Amygdala (tissue), 56 donors: ENCODE data around the gene ANKRD63.

Experiments
- DNase-seq, 56 donors: peaks; one replicate each; lab custom pipeline; 2025; lab: John Stamatoyannopoulos, UW

ANKRD63 gene

DNA sequence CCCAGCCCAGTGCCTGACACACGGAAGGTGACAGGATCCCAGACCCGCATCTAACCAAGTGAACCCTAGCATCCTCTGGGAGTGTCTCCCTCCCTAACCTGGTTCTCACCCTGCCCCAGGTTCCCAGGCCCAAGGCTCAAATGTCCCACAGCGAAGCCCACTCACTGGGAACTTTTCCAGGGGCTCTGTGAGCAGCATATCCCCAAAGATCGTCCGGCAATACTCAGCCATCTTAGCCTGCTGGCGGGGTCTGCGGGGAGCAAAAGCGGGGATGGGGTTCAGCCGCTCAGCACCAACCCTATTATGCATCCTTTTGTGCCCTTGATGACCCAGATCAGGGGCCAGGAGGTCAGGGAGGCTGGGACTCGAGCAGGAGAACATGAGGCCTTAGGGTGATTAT, 14.5 kb upstream of the ANKRD63 start:
- no peak for DNase-seq

DNA sequence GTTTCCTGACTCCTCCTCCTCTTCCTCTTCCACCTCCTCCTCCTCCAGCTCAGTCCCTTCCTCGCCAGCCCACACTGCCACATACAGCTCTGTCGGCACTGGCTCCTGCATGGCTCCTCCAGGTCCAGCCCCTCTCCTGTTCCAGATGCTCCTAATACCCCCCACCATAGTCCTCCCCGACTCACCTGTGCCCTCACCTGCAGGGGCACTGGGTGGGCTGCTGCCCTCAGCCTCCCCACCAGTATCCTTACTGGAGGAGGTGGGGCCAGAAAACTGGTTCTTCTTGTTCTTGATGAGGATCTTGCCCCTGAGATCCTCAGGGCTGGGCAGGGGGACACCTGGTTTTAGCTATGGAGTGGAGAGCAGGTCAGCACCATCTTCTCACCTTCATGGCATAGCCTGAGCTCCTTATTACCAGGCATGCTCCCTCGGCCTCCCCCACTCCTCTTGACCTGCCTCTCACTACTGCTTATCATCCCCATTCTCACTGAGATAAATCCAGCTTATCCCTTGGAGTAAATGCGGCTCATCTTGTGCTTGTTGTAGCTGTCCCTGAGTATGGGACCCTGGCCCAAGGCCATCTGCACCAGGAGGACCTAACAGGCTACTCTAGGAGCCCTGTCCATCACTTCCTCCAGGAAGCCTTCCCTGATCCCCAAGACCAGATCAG, 13.8 kb upstream of the ANKRD63 start:
- DNase-seq = no peak

DNA sequence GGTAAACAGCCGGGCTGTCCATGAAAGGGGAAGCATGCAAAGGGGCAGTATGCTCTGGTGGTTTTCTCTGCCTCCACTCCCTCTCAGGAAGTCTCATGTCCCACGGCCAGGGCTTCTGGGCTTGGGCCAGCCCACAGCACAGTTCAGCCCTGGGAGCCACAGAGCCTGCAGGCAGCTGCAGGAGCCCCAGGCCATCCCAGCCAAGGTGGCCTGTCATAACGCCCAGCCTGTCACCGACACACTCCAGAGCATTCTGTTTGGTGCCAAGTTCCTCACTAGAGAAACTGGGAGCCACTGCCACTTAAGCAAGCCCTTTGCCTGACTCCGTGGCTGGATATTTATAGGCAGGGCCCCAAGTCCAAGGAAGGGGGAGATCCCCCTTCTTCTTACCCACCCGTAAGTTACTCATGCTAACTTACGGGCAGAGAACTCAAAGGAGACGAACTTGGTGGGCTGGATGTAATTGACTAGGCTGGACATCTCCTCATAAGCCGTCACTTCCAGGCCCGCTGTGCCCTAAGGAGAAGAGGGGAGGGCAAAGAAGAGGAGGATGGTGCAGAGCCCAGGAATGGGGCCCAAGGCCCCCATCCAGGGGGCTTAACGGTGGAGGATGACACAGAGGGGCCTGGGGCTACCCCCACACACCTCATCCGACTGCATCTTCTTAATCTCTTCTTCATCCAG, 13.2 kb upstream of the ANKRD63 start:
- no peak for DNase-seq

DNA sequence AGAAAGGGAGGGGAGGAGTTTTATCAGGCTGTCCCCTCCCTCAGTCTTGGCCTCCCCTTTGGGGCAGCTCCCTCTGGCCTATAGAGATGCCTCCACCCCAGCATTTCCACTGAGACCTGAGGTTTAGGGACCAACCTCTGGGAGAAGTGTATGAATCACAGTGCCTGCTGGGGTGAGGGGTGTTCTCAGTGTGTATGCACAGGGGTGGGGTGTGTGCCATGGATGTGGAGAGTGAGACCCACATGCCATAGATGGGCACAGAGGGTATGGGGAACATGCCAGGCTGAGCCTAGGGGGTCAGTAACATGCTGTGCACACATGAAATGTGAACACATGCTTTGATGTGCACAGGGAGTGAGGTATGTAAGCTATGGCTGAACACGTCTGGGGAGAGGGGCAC, 12.4 kb upstream of the ANKRD63 start:
- no peak for DNase-seq

DNA sequence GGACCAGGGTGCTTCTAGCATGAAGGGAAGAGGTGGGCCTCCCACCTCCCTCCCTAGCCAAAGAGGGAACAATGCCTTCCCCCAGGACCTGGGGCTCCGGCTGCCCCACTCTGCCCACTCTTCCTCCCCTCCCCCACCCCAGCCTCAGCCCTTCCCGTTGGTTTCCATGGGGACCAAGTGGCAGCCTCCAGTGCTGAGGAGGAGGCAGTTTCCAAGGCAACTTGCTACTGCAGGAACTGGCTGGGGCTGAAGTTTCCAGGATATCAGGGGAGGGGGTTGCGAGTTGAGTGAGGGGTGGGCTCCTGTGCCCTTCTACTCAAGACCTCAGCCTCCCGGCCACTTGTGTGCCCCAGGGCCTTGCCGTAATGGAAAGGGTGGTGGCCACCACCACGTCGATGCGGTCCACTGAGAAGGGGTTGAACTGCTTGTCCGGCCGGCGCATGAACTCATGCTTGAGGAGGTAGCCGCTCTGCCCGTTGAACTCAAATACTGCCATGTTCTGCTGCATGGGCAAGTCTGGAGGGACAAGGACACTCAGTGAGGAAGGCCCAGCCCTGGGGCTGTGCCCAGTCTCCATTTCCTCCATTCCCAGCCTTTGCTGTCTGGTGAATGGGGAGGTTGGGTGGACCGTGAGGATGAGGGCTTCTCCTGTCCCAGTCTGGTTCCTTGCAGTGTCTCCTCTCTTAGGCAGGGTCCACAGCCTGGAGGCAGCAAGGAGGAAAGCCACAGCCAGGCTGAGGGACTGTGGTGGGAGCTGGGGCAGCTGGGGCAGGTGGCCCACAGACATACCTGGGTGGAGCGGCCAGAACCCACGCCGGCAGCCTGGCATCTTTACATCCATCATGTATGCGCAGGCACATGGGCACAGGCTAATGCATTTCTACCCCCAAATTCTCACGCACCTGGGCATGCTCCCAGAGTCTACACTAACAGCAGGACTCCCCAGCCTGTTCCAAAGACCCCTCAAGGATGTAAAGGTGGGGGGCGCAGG, 11.3 kb upstream of the ANKRD63 start:
- DNase-seq = peak in 25 of 56 donors; percentile 15 to 71 (median 37)

DNA sequence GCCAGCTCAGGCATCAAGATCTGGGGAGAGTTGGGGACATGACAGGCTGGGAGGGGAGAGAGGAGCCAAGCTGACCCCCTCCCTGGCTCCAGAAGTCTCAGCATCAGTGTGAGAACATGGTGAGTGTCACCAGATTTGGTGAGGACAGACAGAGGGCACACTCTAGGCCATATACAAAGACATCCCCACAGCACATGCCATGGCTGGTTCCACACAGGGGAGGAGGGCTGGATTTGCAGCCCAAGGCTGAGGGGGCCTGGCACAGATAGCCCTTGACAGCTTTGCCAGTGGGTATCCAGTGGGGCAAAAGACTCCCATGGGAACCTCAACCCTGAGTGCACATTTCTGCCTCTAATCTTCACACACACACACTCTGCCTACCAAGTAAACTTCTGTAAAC, 10.1 kb upstream of the ANKRD63 start:
- no peak for DNase-seq

DNA sequence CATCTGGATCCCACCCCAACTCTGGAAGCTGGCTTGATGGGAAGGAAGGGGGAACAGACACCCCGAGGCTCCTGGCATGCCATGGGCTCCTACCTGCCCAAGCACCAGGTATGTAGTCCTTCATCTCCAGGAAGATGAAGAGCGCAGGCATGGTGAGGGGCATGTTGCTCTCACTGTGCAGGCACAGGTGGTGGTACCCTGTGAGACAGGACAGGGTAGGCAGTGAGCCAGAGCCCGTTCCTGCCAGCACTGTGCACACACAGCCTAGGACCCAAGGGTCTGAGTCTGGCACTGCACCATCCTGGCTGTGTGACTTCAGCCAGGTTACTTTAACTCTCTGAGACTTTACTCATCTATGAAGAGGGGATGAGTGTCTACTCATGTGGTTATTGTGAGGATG, 9.4 kb upstream of the ANKRD63 start:
- DNase-seq = no peak

DNA sequence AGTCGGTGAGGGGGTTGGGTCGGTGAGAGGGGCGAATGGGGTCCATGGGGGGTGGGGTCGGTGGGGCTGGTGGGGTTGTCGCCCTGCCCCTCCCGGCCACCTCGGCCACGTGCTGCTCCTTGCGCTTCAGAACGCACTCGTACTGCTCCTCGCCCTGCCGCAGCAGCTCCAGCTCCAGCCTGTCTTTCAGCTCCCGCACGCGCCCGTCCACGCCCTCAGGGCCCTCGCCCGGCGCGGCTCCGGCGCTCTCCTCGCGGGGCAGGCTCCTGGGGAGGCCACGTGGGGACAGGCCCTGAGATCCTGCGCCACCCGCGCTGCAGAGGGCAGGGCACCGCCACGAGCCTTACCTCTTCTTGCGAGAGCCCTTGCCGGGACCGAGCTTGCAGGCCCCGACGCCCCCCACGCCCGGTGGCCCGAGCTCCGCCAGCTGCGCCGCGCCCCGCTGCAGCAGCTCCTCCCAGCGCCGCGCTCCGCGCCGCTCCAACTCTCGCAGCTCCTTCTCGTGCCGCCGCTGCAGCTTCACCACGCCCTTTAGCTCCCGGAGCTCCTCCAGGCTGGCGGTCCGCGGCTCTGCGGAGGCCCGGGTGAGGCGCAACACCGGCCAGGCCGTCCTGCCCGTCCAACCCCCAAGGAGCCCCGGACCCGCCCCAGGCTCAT, 8.2 kb upstream of the ANKRD63 start:
- peak in 6 of 56 donors; percentile 21 to 58 (median 28) for DNase-seq

DNA sequence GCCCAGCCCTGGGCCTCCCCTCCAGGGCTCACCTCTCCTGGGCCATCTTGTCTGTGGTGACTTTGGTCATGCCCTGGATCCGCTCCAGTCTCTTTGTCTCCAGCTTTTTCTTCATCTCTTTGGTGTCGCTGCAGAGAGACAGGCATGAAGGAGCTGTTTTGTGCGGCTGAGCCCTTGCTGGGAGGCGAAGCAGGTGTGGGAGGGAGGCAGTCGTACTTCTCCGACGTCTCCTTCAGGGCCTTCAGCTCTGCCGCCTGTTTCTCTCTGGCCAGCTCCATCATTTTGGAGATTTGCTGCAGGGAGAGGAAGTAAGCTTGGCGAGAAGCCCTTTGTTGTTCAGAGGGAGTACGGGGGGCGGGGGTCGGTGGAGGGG, 7.7 kb upstream of the ANKRD63 start:
- DNase-seq = peak in 1 of 56 donors; percentile 20

DNA sequence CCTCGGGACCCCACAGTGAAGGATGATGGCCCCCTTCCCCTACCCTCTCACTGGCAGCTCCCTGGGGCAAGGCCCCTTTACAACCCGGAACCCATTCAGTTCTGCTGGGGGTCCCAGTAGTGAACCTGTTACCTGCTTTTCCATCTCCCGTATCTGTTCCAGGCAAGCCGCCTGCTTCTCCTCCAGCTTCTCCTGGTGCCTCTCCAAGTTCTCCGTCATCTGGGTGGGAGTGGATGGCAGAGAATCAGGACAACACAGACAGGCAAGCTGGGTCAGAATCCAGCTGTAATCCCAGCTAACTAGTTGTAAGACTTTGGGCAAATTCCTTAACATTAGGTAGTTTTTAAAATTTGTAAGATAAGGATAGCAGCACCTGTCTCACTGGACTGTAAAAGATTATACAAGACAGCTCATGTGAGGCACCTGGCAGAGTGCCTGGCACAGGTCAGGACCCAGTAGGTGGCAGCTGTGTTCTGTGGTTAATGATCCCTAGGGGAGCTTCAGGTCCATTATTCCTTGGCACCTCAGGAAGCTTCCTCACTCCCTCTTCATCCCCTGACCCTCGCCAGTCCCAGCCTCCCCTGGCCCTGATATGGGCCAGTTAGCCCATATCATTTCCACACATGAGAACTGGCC, 6.4 kb upstream of the ANKRD63 start:
- no peak for DNase-seq

DNA sequence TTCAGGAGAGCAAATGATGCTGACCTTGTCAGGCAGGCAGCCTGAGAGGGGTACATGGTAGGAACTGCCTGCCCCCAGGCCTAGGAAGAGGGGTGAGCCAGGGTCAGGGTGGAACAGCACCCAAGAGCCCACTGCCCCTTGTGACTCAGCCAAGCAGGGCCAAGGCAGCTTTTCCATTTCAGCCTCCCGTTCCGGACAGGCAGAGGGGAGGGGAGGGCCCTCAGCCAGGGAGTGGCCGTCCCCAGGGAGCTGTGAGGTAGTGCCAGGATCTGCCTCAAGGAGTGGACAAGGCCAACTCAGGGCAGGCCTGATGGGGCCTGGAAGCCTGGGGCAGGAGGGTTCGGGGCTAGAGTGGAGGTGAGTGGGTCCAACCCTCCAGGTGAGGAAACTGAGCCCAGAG, 5.1 kb upstream of the ANKRD63 start:
- DNase-seq = no peak

DNA sequence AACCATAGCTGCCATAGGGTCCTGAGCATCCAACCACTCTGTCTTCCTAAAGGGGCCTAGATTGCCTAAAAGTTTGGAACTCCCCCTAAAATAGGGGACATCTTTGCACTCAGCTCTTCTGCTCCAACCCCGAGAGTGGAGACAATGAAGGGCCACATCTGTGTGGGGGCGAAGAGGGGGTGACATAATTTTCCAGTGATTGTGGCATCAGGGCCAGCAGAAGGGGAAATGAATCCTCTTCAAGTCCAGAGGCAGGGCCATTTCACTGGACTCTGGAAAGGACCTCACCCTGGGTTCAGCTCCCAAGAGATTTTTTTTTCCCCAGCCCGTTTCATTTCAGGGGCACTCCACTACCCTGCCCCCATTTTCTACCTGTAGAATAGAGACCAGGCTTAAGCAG, 4.6 kb upstream of the ANKRD63 start:
- no peak for DNase-seq

DNA sequence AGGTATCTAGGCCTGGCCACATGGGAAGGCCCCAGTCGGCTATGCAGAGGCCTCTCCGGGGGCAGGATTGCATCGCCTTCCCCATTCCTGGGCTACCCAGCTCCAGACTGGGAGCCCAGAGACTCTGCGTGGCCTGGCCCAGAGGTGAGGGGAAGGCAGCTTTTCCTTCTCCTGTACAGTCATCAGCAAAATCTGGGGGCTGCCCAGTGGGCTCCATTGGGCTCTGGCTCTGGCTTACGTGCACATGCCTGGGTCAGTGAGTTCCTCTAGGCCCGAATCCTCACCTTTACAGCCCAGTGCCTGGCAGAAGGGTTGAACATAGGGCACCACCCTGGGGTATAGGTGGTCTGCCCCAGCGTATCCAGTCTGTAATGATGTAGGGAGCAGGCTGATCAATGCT, 3.9 kb upstream of the ANKRD63 start:
- no peak for DNase-seq

DNA sequence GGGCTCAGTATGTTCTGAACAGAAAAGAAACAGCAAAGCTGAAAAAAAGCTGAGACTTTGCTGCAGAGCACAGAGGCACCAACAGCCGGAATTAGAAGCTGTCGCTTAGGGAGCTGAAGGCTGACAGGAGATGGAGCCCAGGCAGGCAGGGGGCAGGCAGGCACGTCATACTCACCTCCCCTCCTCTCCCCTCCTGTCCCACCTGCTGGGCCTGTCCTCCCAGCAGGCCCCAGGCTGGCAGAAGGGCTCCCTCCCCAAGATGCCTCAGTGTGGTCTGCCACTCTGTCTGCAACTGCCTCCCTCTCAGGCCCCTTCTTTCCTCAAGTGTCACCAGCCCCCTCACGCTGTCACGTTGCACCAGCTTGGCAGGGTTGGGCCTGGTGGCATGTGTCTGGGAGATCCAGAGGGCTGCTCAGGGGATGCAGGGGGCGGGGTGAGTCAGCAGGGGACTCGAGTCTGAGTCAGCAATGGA, 3.2 kb upstream of the ANKRD63 start:
- peak in 2 of 56 donors; percentile 26 to 38 for DNase-seq

DNA sequence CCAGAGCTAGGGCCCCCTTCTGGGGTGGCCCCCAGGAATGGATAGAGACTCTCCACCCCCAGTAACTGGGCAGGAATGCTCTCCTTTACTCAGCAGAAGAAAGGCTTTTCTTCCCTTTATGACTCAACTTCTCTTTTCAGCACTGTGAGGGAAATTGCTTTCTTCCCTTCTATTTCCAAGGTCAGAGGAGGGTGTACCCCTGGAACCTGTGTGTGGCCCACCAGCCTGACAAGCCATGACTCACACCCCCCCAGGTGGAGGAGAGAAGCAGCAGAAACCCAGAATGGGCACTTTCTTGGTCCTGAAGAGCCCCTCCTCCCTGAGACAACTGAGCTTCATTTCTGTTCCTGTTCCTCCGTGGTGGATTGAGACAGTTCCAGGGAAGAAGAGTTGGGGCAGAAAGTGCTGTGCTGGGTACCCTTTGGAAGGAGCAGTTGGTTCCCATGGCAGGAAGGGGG, 2.7 kb upstream of the ANKRD63 start:
- no peak for DNase-seq

DNA sequence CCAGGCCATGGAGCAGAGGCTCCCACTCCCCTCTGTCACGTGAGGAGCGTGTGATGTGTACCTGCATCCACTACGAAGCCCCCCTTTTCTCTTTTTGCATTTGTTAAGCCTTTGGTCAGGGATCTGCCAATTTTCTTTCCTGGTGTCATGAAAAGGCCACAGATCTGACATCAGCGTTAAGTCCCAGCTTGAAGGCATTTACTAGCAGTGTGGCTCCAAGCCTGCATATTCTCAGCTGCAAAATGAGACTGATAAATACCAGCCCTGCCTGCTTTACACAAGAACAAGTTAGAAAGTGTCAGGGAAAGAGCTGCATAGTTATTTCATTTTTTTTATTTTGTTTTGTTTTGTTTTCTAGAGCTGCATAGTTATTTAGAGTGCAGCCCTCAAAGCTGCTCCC, 2.3 kb upstream of the ANKRD63 start:
- DNase-seq = no peak

DNA sequence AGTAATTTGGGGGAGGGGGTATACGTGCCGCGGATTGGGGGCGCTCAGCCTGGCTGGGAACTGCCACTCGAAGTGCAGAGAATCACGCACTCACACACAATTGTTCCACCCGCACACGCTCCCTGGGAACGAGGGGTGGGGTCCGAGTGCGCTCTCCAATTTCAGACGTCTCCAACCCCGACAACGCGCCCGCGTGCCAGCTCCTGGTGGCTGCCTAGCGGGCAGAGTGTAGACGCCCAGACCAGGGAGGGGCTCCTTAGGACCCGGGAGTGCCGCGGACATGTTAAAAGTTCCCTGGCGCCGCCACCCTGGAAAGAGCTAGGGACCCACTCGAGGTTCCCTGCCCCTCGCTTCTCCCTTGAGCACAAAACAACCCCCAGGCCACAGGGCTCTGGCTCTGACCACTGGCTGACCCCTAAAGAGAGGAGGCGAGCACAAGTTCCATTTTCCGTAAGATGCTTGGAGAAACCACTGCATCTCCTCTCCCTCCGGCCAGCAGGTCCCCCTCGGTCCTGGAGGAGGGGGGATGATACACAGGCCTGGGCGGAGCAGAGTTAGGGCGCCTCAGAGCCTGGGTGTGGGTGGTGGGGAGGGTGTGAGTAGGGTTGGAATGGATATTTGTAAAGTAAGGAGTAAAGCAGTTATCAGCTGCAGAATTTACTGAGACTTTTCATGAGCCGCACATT, 894 bp upstream of the ANKRD63 start:
- no peak for DNase-seq

DNA sequence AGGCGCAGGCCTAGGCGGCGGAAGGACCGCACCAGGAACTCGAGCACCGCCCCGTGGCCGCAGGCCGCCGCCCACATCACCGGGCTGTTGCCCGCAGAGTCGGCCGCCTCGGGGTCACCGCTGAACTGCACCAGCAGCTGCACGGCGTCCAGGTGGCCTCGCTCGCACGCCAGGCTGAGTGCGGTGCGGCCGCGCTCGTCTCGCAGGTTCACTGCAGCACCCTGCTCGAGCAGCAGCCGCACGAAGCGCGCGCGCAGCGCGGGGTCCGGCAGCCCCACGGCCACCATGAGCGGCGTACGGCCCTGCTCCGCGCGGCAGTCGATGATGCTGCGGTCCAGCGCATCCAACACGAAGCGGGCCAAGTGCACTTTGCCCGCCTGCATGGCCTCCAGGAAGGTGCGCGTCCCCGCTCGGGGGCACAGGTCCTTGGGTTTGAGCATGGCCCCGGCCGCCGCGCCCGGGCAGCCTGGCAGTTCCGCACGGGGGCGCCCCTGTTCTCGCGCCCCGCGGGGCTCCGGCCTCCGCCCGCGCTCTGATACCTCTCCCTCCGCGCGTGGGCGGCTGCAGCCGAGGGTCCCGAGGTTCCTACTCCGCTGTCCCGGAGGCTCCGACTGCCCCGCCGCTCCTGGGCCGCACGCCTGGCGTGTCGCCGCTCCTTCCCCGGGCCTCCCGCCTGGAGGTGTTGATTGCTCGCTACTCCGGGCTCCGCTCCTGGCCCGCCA, 556 bp downstream of the ANKRD63 start:
- peak in 1 of 56 donors; percentile 24 for DNase-seq

DNA sequence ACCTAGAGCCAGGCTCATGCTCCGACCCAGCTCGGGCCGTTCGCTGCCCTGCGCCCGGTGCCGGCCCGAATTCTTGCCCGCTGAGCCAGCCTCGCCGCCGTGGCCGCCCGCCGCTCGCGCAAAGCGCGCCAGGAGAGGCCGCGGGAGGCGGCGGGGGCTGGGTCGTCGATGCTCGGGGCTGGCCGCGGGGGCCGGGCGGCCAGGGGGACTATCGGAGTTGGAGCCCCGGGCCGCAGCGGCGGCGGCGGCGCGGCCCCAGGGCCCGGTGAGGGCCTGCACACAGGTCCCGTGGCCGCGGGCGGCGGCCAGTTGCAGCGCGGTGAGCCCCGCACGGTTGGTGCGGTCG, 1.1 kb downstream of the ANKRD63 start:
- no peak for DNase-seq
